ENCODE results near the gene DHH. TPM values are rescaled to one million over a fixed set of nuclear protein-coding genes. Genes with fewer than 3 reads are reported as not detected.

Gene DHH
- total and polyA plus RNA-seq, 2 donors (not counting 3 experiments of a cell fraction or from before 2014, with no cell fraction given) = 2.9 to 3.3 TPM

DNA sequence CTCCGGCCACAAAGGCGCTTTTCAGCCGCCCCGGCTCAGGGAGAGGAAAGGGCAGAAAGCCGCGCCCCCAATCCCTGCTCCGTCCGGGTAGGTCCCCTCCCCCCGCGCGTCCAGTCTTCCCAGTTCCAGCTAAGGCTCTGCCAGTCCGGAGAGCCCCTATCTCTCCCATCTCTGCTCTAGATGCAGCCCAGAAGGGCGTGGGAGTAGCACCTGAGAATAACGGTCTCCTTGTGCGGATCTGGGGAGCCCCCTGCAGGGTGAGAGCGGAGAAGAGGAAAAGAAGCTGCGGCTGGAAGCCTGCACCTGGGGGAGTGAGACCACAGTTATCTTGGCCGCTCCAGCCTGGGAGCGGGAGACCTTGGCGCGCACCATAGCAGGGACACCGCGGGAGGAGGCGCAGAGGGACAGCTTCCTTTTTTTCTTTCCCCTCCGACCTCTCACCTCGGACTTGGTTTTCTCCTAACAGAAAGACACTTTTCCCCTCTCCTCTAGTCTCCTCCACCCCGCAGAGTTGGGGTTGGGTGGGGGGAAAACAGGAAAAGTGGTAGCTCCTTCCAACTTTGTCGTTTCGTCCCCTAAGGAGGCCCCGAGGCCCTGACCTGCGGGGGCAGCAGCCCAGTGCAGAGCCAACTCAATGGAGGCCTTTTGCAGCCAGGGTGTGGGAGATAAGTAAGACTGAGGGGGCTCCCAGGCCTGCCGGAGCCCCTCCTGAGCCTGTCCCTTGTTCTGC is 2.4 kb downstream of the DHH start:
- Histone ChIP-seq H3K9me3 (replicated peaks; ENCODE audit: control insufficient read depth, insufficient read depth, low read length) (no peaks in the 10 kb centered on the region), H3K4me2 (ENCODE audit: insufficient read depth, low read length) (peak overlapping the region; percentile 85), H3K79me2 (ENCODE audit: control insufficient read depth, insufficient read depth, low read length) (no peaks in the 10 kb centered on the region), H3K36me3 (ENCODE audit: control insufficient read depth in 2 of 2, extremely low read depth in 1 of 2, insufficient read depth in 2 of 2, low read length in 2 of 2) (peaks cover 0 to 6% of the 10 kb centered on the region in 2 experiments), H4K20me1 (replicated peaks; ENCODE audit: control insufficient read depth, extremely low read depth, insufficient read depth, low read length) (no peaks in the 10 kb centered on the region), H2AFZ (ENCODE audit: low read depth, low read length) (peak overlapping the region; percentile 48), H3K9ac (replicated peaks; ENCODE audit: extremely low read depth, insufficient read depth, low read length) (no peak overlapping the region), H3K9me1 (replicated peaks; ENCODE audit: control insufficient read depth, extremely low read depth, insufficient read depth, low read length) (no peaks in the 10 kb centered on the region), H3K27me3 (ENCODE audit: control insufficient read depth in 2 of 2, insufficient read depth in 2 of 2, low read length in 2 of 2) (no peaks in the 10 kb centered on the region), H3K27ac (ENCODE audit: insufficient read depth, low read depth, low read length) (peak overlapping the region; percentile 13), H3K4me3 (replicated peaks in 1 of 3; ENCODE audit: insufficient read depth in 1 of 3, low read depth in 1 of 3, low read length in 3 of 3) (peak overlapping the region; percentile 5 to 37 (median 17)), H3K4me1 (ENCODE audit: control insufficient read depth, extremely low read depth, insufficient read depth, low read length) (peaks cover 55% of the 10 kb centered on the region)
- CTCF ChIA-PET = interaction anchor here (0.7 to 11.7 kb wide), 20 partner anchors 9 to 143 kb away, joined by 3 to 179 read pairs (median 6); partner anchors contain the start of genes KMT2D, LMBR1L, RHEBL1 and TUBA1B
- POLR2A ChIA-PET = interaction anchor here (0.5 to 4.2 kb wide), 5 partner anchors 19 to 145 kb away, joined by 3 to 25 read pairs (median 4); partner anchors contain the start of genes LMBR1L and TUBA1B
- dilution Hi-C loops (cut with MboI; ENCODE audit: extremely low pct_ligation_motif_present, low sequenced_read_pairs) = no loop called here
- no peak for TF ChIP-seq JUN (IDR thresholded peaks at IDR 0.05; ENCODE audit: borderline replicate concordance, insufficient read depth, insufficient read length, low read depth)
- TF ChIP-seq, protein P1, sequence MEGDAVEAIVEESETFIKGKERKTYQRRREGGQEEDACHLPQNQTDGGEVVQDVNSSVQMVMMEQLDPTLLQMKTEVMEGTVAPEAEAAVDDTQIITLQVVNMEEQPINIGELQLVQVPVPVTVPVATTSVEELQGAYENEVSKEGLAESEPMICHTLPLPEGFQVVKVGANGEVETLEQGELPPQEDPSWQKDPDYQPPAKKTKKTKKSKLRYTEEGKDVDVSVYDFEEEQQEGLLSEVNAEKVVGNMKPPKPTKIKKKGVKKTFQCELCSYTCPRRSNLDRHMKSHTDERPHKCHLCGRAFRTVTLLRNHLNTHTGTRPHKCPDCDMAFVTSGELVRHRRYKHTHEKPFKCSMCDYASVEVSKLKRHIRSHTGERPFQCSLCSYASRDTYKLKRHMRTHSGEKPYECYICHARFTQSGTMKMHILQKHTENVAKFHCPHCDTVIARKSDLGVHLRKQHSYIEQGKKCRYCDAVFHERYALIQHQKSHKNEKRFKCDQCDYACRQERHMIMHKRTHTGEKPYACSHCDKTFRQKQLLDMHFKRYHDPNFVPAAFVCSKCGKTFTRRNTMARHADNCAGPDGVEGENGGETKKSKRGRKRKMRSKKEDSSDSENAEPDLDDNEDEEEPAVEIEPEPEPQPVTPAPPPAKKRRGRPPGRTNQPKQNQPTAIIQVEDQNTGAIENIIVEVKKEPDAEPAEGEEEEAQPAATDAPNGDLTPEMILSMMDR (IDR thresholded peaks at IDR 0.05; ENCODE audit: extremely low read depth in 1 of 2, insufficient read depth in 1 of 2, low read depth in 1 of 2, low read length in 2 of 2) = peak; percentile 14 to 51
- TF ChIP-seq POLR2A (IDR thresholded peaks at IDR 0.05; ENCODE audit: low read depth, low read length) = no peak
- TF ChIP-seq GATA2 (IDR thresholded peaks at IDR 0.05; ENCODE audit: insufficient read depth, insufficient read length, low read depth, low read length) = peak; percentile 84
- FAIRE-seq (peak; percentile 55), DNase-seq (ENCODE audit: low read depth, low spot score) (peak; percentile 62)
- BruUV-seq (replicated peaks) = no TSS peak
- intact Hi-C loops (cut with micrococcal nuclease) = no loop called here

DNA sequence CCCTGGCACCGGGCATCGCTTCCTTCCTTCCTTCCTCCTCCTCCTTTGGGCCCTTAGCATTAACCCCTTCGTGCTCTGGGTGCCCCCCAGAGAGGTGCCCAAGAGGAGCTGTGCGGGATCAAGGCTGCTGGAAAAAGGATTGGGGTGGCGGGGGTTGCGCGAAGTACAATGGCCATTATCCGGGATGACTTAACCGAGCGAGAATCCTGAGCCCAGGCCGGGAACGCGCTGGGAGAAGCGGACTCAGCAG is 2.8 kb downstream of the DHH start:
- dilution Hi-C loops (cut with MboI; ENCODE audit: extremely low pct_ligation_motif_present, low sequenced_read_pairs) = no loop called here
- peak overlapping the region; percentile 85 for H3K4me2 ChIP-seq (ENCODE audit: insufficient read depth, low read length)
- peak overlapping the region; percentile 29 for H3K27ac ChIP-seq (ENCODE audit: insufficient read depth, low read depth, low read length)
- TF ChIP-seq, protein P2, sequence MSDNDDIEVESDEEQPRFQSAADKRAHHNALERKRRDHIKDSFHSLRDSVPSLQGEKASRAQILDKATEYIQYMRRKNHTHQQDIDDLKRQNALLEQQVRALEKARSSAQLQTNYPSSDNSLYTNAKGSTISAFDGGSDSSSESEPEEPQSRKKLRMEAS (IDR thresholded peaks at IDR 0.05; ENCODE audit: insufficient read depth, insufficient read length) = no peak
- no peak for TF ChIP-seq GATA2 (IDR thresholded peaks at IDR 0.05; ENCODE audit: insufficient read depth, insufficient read length, low read depth, low read length)
- TF ChIP-seq MYC (IDR thresholded peaks at IDR 0.05; ENCODE audit: low read depth, low read length) = no peak
- peak; percentile 37 for TF ChIP-seq FOS (IDR thresholded peaks at IDR 0.05; ENCODE audit: borderline replicate concordance, insufficient read depth, low read length)
- TF ChIP-seq, protein P1 (IDR thresholded peaks at IDR 0.05; ENCODE audit: extremely low read depth in 1 of 2, insufficient read depth in 1 of 2, low read depth in 1 of 2, low read length in 2 of 2) = no peak
- TF ChIP-seq POLR2AphosphoS5 (IDR thresholded peaks at IDR 0.05; ENCODE audit: insufficient read depth, low read depth, low read length) = no peak
- TF ChIP-seq JUN (IDR thresholded peaks at IDR 0.05; ENCODE audit: borderline replicate concordance, insufficient read depth, insufficient read length, low read depth) = no peak
- H3K27me3 ChIP-seq (ENCODE audit: control insufficient read depth in 2 of 2, insufficient read depth in 2 of 2, low read length in 2 of 2) = no peaks in the 10 kb centered on the region
- BruUV-seq (replicated peaks) = no TSS peak
- H3K9me3 ChIP-seq (replicated peaks; ENCODE audit: control insufficient read depth, insufficient read depth, low read length) = no peaks in the 10 kb centered on the region
- H3K79me2 ChIP-seq (ENCODE audit: control insufficient read depth, insufficient read depth, low read length) = no peaks in the 10 kb centered on the region
- H3K4me3 ChIP-seq (replicated peaks in 1 of 3; ENCODE audit: insufficient read depth in 1 of 3, low read depth in 1 of 3, low read length in 3 of 3) = peak overlapping the region in 2 of 3 experiments; percentile 17 to 29
- peaks cover 0 to 1% of the 10 kb centered on the region in 2 experiments for H3K36me3 ChIP-seq (ENCODE audit: control insufficient read depth in 2 of 2, extremely low read depth in 1 of 2, insufficient read depth in 2 of 2, low read length in 2 of 2)
- FAIRE-seq (no peak), DNase-seq (ENCODE audit: low read depth, low spot score) (no peak)
- intact Hi-C loops (cut with micrococcal nuclease) = no loop called here
- peak overlapping the region; percentile 48 for H2AFZ ChIP-seq (ENCODE audit: low read depth, low read length)
- H4K20me1 ChIP-seq (replicated peaks; ENCODE audit: control insufficient read depth, extremely low read depth, insufficient read depth, low read length) = no peaks in the 10 kb centered on the region
- peak overlapping the region; percentile 32 for H3K9ac ChIP-seq (replicated peaks; ENCODE audit: extremely low read depth, insufficient read depth, low read length)
- H3K9me1 ChIP-seq (replicated peaks; ENCODE audit: control insufficient read depth, extremely low read depth, insufficient read depth, low read length) = no peaks in the 10 kb centered on the region
- H3K4me1 ChIP-seq (ENCODE audit: control insufficient read depth, extremely low read depth, insufficient read depth, low read length) = peaks cover 55% of the 10 kb centered on the region
- POLR2A ChIA-PET = interaction anchor here (0.5 to 4.2 kb wide), 4 partner anchors 19 to 146 kb away, joined by 3 to 25 read pairs (median 4); partner anchors contain the start of genes LMBR1L and TUBA1B
- CTCF ChIA-PET = interaction anchor here (0.9 to 11.7 kb wide), 18 partner anchors 10 to 143 kb away, joined by 3 to 179 read pairs (median 8); partner anchors contain the start of genes LMBR1L, RHEBL1 and TUBA1B

All from endothelial cell of umbilical vein (primary cell).